Measurements from ENCODE around the gene BICC1.

DNA sequence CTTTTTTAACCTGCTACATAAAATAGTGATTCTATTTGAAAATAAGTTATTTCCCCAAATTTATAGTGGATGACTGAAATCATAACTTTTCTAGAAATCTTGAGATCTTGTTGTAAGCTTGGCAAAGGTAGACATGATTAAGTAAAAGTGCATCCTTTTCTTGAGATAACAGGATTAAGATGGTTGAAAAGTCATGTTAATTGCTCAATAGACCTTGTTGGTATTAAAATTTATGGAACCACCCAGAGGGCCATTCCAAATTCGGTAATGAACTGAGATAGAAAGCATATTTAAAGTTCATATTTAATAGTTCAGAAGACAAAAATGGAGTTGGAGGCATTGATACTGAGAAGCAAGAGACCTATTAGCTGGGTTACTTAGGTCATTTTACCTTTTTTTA, 139.1 kb downstream of the BICC1 start:
- TF ChIP-seq REST (IDR thresholded peaks at IDR 0.05; ENCODE audit: insufficient read depth in 1 of 2, low read depth in 2 of 2, low read length in 2 of 2) (no peak), SIN3A (IDR thresholded peaks at IDR 0.05; ENCODE audit: borderline replicate concordance, insufficient read depth, low read length) (no peak), TAF1 (IDR thresholded peaks at IDR 0.05; ENCODE audit: borderline replicate concordance, insufficient read depth, low read length) (no peak)
